ENCODE measurements around the gene C1QTNF3. TPM values are rescaled to one million over a fixed set of nuclear protein-coding genes. Genes with fewer than 3 reads are reported as not detected.
"Not testable (repeated sequence)": the region's sequence is repeated elsewhere in the genome, so short reads cannot be mapped to it uniquely, and the experiment has no call there.

C1QTNF3 gene
- total RNA-seq, 1 experiment from 2014 or later: 1.6 TPM

DNA sequence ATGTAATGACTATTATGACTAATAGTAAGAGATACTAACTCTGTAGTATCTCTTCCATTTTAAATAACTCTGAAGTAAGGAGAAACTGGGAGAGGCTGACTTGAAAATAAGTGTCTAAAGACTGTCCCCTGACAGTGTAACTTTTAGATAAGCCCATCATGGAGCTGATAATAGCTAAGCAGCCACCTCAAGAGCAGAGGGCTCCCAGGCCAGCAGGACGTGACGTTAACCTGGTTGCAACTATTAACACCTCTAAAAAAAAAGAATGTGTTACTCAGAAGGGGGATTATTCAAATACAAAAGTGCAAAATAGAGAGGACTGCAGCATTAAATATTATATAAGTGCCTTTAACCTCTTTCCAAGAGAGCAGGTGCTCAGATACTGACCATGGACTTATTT is 34.6 kb upstream of the C1QTNF3 start:
- H3K27me3 ChIP-seq (replicated peaks; ENCODE audit: insufficient read depth, low read depth, low read length, poor library complexity); H3K4me1 ChIP-seq (ENCODE audit: insufficient read depth, low read length, poor library complexity, severe bottlenecking); DNase-seq (ENCODE audit: low spot score); H3K27ac ChIP-seq (ENCODE audit: low read depth, low read length, poor library complexity, severe bottlenecking); H3K9me3 ChIP-seq (ENCODE audit: low read depth, low read length, poor library complexity, severe bottlenecking); POLR2A ChIA-PET (ENCODE audit: low non-redundant PET); BruUV-seq (replicated peaks); H3K36me3 ChIP-seq (ENCODE audit: insufficient read depth, low read length, poor library complexity, severe bottlenecking); H3K4me3 ChIP-seq (ENCODE audit: low read depth, low read length, poor library complexity, severe bottlenecking); intact Hi-C loops (cut with micrococcal nuclease; ENCODE audit: unreplicated experiment); CTCF ChIA-PET: not testable (repeated sequence)

DNA sequence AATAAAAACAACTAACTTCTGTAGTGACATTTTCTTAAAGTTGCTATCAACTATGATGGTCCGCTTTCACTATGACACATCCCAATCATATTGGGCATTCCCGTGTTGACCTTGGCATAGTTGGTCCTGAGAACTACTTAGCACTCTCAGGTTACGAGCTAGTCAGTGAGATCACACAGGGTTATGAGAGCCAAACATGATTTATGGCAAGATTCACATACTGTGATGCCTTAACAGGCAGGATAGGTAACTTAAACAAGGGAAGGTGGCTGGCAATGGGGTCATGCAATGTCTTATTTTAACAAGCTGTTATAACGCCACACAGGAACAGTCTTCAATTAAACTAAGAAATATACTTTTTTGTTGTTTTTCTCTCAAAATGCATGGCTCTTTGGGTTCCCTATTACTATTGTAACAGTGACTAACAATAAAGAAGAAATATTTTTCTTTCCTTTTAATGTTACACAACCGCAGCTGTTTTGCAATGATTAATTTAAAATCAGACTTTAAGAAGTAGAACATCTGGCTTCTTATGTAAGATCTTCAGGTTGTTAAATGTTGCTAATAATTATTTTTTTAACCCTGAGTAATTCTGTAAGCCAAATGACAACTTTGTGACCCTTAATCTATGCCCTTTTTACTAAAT is 33.8 kb upstream of the C1QTNF3 start:
- H3K36me3 ChIP-seq (ENCODE audit: insufficient read depth, low read length, poor library complexity, severe bottlenecking); intact Hi-C loops (cut with micrococcal nuclease; ENCODE audit: unreplicated experiment); H3K27me3 ChIP-seq (replicated peaks; ENCODE audit: insufficient read depth, low read depth, low read length, poor library complexity); H3K4me1 ChIP-seq (ENCODE audit: insufficient read depth, low read length, poor library complexity, severe bottlenecking); DNase-seq (ENCODE audit: low spot score); H3K9me3 ChIP-seq (ENCODE audit: low read depth, low read length, poor library complexity, severe bottlenecking); CTCF ChIA-PET; POLR2A ChIA-PET (ENCODE audit: low non-redundant PET); BruUV-seq (replicated peaks); H3K27ac ChIP-seq (ENCODE audit: low read depth, low read length, poor library complexity, severe bottlenecking); H3K4me3 ChIP-seq (ENCODE audit: low read depth, low read length, poor library complexity, severe bottlenecking): not testable (repeated sequence)

DNA sequence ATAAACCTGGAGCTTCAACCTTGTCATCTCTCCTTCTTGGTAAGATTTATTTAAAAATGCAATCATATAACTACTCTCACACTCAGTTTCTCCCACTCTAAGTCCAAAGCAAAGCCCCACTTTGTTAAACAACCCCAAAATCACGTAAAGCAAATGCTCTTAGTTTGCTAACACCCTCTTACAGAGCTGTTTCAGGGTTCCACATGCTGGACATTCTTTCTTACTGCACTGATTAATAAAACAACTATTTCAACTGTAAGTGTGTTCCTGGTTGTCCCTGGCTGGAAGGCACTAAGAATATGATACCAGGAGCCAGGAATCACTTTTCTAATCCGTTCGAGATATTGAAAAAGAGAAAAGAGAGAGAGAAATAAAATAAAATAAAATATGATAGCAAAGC is 31.5 kb upstream of the C1QTNF3 start:
- intact Hi-C loops (cut with micrococcal nuclease; ENCODE audit: unreplicated experiment); POLR2A ChIA-PET (ENCODE audit: low non-redundant PET); H3K27me3 ChIP-seq (replicated peaks; ENCODE audit: insufficient read depth, low read depth, low read length, poor library complexity); BruUV-seq (replicated peaks); H3K4me3 ChIP-seq (ENCODE audit: low read depth, low read length, poor library complexity, severe bottlenecking); CTCF ChIA-PET; H3K27ac ChIP-seq (ENCODE audit: low read depth, low read length, poor library complexity, severe bottlenecking); H3K4me1 ChIP-seq (ENCODE audit: insufficient read depth, low read length, poor library complexity, severe bottlenecking); H3K36me3 ChIP-seq (ENCODE audit: insufficient read depth, low read length, poor library complexity, severe bottlenecking); H3K9me3 ChIP-seq (ENCODE audit: low read depth, low read length, poor library complexity, severe bottlenecking); DNase-seq (ENCODE audit: low spot score): not testable (repeated sequence)

DNA sequence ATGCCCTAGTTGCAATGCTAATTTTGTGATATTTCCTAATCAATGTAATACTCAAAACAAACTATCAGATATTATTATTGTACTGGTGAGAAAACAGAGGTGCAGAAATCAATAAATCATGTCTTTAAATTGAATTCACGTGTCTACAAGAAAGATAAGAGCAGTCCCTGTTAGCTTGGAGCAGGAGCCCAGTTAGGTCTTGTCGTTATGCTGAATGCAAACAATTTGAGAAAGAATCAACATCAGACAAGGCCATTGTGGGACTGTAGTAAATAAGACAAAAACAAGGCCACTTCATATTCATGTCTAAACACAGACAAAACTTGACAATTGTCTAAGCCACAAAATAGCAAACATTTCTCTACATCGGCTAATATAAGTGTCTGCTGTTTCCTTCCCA is 31.1 kb upstream of the C1QTNF3 start:
- H3K36me3 ChIP-seq (ENCODE audit: insufficient read depth, low read length, poor library complexity, severe bottlenecking); H3K27me3 ChIP-seq (replicated peaks; ENCODE audit: insufficient read depth, low read depth, low read length, poor library complexity); DNase-seq (ENCODE audit: low spot score); CTCF ChIA-PET; H3K9me3 ChIP-seq (ENCODE audit: low read depth, low read length, poor library complexity, severe bottlenecking); intact Hi-C loops (cut with micrococcal nuclease; ENCODE audit: unreplicated experiment); BruUV-seq (replicated peaks); H3K4me3 ChIP-seq (ENCODE audit: low read depth, low read length, poor library complexity, severe bottlenecking); H3K4me1 ChIP-seq (ENCODE audit: insufficient read depth, low read length, poor library complexity, severe bottlenecking); H3K27ac ChIP-seq (ENCODE audit: low read depth, low read length, poor library complexity, severe bottlenecking); POLR2A ChIA-PET (ENCODE audit: low non-redundant PET): not testable (repeated sequence)

DNA sequence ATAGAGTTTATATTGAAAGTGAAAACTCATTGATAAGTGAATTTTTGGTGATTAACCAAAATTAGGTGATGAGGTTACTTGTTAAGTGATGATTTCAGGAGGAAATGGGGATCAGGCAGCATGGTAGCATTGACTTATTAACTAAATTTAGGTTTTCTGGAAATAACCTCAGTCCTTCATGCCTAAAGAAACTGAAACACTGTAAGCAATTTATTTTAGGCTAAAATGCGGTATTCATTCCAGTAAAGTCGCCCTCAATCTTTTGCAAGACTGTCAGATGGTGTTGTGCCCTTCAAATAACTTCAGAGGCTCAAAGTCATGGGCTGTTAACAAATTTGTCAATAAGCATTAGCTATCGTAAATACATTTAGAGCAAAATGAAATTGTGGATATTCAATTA is 27.6 kb upstream of the C1QTNF3 start:
- POLR2A ChIA-PET (ENCODE audit: low non-redundant PET); DNase-seq (ENCODE audit: low spot score); CTCF ChIA-PET; H3K36me3 ChIP-seq (ENCODE audit: insufficient read depth, low read length, poor library complexity, severe bottlenecking); H3K27me3 ChIP-seq (replicated peaks; ENCODE audit: insufficient read depth, low read depth, low read length, poor library complexity); H3K27ac ChIP-seq (ENCODE audit: low read depth, low read length, poor library complexity, severe bottlenecking); H3K9me3 ChIP-seq (ENCODE audit: low read depth, low read length, poor library complexity, severe bottlenecking); BruUV-seq (replicated peaks); intact Hi-C loops (cut with micrococcal nuclease; ENCODE audit: unreplicated experiment); H3K4me1 ChIP-seq (ENCODE audit: insufficient read depth, low read length, poor library complexity, severe bottlenecking); H3K4me3 ChIP-seq (ENCODE audit: low read depth, low read length, poor library complexity, severe bottlenecking): not testable (repeated sequence)

DNA sequence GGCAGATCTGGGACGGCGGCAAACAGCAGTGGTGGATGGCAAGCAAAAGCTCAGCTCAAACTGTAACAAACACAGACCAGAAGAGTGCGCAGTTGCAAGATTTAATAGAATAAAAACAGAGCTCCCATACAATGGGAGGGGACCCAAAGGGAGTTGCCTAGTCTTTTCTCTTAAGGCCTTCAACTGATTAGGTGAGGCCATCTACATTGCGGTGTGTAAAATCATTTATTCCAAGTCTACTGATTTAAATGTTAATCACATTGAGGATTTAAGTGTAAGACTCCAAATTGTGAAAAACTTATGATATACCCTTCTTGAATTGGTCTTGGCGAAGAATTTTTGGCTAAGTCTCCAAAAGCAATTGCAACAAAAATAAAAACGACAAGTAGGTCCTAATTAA is 21.6 kb upstream of the C1QTNF3 start:
- H3K4me3 ChIP-seq (ENCODE audit: low read depth, low read length, poor library complexity, severe bottlenecking): no peak overlapping the region
- no peak overlapping the region for H3K27ac ChIP-seq (ENCODE audit: low read depth, low read length, poor library complexity, severe bottlenecking)
- H3K9me3 ChIP-seq (ENCODE audit: low read depth, low read length, poor library complexity, severe bottlenecking): no peaks in the 10 kb centered on the region
- no peaks in the 10 kb centered on the region for H3K36me3 ChIP-seq (ENCODE audit: insufficient read depth, low read length, poor library complexity, severe bottlenecking)
- no TSS peak for BruUV-seq (replicated peaks)
- no peaks in the 10 kb centered on the region for H3K27me3 ChIP-seq (replicated peaks; ENCODE audit: insufficient read depth, low read depth, low read length, poor library complexity)
- intact Hi-C loops (cut with micrococcal nuclease; ENCODE audit: unreplicated experiment): no loop called here
- DNase-seq (ENCODE audit: low spot score): no peak
- ChIA-PET CTCF (no interaction called here), POLR2A (ENCODE audit: low non-redundant PET) (no interaction called here)
- TF ChIP-seq EZH2 (IDR thresholded peaks at IDR 0.05; ENCODE audit: borderline replicate concordance, low read depth, low read length, poor library complexity, severe bottlenecking): no peak
- TF ChIP-seq, protein P1, sequence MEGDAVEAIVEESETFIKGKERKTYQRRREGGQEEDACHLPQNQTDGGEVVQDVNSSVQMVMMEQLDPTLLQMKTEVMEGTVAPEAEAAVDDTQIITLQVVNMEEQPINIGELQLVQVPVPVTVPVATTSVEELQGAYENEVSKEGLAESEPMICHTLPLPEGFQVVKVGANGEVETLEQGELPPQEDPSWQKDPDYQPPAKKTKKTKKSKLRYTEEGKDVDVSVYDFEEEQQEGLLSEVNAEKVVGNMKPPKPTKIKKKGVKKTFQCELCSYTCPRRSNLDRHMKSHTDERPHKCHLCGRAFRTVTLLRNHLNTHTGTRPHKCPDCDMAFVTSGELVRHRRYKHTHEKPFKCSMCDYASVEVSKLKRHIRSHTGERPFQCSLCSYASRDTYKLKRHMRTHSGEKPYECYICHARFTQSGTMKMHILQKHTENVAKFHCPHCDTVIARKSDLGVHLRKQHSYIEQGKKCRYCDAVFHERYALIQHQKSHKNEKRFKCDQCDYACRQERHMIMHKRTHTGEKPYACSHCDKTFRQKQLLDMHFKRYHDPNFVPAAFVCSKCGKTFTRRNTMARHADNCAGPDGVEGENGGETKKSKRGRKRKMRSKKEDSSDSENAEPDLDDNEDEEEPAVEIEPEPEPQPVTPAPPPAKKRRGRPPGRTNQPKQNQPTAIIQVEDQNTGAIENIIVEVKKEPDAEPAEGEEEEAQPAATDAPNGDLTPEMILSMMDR (conservative IDR thresholded peaks at IDR 0.05; ENCODE audit: low read depth, low read length): no peak
- no peaks in the 10 kb centered on the region for H3K4me1 ChIP-seq (ENCODE audit: insufficient read depth, low read length, poor library complexity, severe bottlenecking)

All from A673 (cell line).